HCT116 (cell line): ENCODE results near the gene HIPK2.

Experiments
- CEBPB ChIP-seq: IDR thresholded peaks from 2 replicates; pipeline ENCODE4 v1.6.1; 2012; ENCODE audit warnings: low read depth
- ELF1 ChIP-seq: IDR thresholded peaks from 2 replicates; pipeline ENCODE4 v1.6.1; 2012; ENCODE audit warnings: low read depth, borderline replicate concordance
- POLR2A ChIP-seq: IDR thresholded peaks from 2 replicates; pipeline ENCODE4 v1.7.0; 2011; ENCODE audit warnings: borderline replicate concordance; ENCODE audit not compliant: insufficient read depth, insufficient read length; ENCODE audit errors: extremely low read depth
- TF ChIP-seq, protein P1 (sequence below): IDR thresholded peaks from 2 replicates; pipeline ENCODE4 v1.6.1; 2012
- TF ChIP-seq, protein P2 (sequence below), 3 experiments: fragments of 200-600 bp in 1 of 3; sonication (generic) in 1 of 3; IDR thresholded peaks in 2 of 3; conservative IDR thresholded peaks in 1 of 3; 2 replicates each; pipeline ENCODE4 v1.5.1; 2012 to 2017; ENCODE audit warnings: low read depth in 2 of 3, low read length in 2 of 3, antibody characterized with exemption in 1 of 3, borderline replicate concordance in 1 of 3, control low read depth in 1 of 3, mild to moderate bottlenecking in 1 of 3, mixed read lengths in 1 of 3, mixed run types in 1 of 3, moderate library complexity in 1 of 3; ENCODE audit not compliant: insufficient read depth in 1 of 3
- TF ChIP-seq, protein P3 (sequence below): IDR thresholded peaks from 2 replicates; pipeline ENCODE4 v1.6.1; 2012; ENCODE audit warnings: low read depth

DNA sequence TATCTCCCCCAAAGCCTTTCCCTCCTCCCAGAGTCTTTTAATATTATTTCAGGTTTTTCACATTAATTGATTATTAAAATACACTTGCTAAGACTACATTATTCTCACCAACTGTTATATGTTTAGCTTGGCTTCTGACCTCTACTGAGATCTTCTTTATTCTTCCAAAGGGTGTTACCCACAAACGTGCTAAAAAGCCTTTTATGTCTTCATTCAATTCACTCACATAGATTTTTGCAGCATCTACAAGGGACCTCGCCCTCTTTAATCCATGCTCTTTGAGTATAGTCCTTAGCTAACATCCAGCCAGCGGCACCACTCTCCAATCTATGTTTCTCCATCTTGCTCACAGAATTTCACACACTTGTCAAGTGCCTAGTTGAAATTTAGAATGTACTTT lies 115.9 kb downstream of the HIPK2 start:
- TF ChIP-seq, protein P1, sequence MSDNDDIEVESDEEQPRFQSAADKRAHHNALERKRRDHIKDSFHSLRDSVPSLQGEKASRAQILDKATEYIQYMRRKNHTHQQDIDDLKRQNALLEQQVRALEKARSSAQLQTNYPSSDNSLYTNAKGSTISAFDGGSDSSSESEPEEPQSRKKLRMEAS: no peak
- TF ChIP-seq, protein P2, sequence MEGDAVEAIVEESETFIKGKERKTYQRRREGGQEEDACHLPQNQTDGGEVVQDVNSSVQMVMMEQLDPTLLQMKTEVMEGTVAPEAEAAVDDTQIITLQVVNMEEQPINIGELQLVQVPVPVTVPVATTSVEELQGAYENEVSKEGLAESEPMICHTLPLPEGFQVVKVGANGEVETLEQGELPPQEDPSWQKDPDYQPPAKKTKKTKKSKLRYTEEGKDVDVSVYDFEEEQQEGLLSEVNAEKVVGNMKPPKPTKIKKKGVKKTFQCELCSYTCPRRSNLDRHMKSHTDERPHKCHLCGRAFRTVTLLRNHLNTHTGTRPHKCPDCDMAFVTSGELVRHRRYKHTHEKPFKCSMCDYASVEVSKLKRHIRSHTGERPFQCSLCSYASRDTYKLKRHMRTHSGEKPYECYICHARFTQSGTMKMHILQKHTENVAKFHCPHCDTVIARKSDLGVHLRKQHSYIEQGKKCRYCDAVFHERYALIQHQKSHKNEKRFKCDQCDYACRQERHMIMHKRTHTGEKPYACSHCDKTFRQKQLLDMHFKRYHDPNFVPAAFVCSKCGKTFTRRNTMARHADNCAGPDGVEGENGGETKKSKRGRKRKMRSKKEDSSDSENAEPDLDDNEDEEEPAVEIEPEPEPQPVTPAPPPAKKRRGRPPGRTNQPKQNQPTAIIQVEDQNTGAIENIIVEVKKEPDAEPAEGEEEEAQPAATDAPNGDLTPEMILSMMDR (IDR thresholded peaks at IDR 0.05 in 2 of 3, conservative IDR thresholded peaks at IDR 0.05 in 1 of 3; ENCODE audit: borderline replicate concordance in 1 of 3, insufficient read depth in 1 of 3, low read depth in 2 of 3, low read length in 2 of 3): no peak
- TF ChIP-seq POLR2A: no peak
- TF ChIP-seq, protein P3, sequence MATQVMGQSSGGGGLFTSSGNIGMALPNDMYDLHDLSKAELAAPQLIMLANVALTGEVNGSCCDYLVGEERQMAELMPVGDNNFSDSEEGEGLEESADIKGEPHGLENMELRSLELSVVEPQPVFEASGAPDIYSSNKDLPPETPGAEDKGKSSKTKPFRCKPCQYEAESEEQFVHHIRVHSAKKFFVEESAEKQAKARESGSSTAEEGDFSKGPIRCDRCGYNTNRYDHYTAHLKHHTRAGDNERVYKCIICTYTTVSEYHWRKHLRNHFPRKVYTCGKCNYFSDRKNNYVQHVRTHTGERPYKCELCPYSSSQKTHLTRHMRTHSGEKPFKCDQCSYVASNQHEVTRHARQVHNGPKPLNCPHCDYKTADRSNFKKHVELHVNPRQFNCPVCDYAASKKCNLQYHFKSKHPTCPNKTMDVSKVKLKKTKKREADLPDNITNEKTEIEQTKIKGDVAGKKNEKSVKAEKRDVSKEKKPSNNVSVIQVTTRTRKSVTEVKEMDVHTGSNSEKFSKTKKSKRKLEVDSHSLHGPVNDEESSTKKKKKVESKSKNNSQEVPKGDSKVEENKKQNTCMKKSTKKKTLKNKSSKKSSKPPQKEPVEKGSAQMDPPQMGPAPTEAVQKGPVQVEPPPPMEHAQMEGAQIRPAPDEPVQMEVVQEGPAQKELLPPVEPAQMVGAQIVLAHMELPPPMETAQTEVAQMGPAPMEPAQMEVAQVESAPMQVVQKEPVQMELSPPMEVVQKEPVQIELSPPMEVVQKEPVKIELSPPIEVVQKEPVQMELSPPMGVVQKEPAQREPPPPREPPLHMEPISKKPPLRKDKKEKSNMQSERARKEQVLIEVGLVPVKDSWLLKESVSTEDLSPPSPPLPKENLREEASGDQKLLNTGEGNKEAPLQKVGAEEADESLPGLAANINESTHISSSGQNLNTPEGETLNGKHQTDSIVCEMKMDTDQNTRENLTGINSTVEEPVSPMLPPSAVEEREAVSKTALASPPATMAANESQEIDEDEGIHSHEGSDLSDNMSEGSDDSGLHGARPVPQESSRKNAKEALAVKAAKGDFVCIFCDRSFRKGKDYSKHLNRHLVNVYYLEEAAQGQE: no peak
- no peak for TF ChIP-seq CEBPB
- no peak for TF ChIP-seq ELF1
